GM19193 (cell line): ENCODE data around the gene DNLZ.

Experiments
- POLR2A ChIP-seq: IDR thresholded peaks from 4 replicates; pipeline ENCODE4 v1.6.1; 2011; ENCODE audit not compliant: insufficient read depth, insufficient read length; ENCODE audit errors: extremely low read depth

Gene DNLZ

GRCh38 chr9:136386018-136386417, 22.5 kb upstream of the DNLZ start:
- TF ChIP-seq POLR2A = no peak

GRCh38 chr9:136385015-136385414, 21.5 kb upstream of the DNLZ start:
- no peak for TF ChIP-seq POLR2A

GRCh38 chr9:136383436-136383835, 19.9 kb upstream of the DNLZ start:
- no peak for TF ChIP-seq POLR2A

DNA sequence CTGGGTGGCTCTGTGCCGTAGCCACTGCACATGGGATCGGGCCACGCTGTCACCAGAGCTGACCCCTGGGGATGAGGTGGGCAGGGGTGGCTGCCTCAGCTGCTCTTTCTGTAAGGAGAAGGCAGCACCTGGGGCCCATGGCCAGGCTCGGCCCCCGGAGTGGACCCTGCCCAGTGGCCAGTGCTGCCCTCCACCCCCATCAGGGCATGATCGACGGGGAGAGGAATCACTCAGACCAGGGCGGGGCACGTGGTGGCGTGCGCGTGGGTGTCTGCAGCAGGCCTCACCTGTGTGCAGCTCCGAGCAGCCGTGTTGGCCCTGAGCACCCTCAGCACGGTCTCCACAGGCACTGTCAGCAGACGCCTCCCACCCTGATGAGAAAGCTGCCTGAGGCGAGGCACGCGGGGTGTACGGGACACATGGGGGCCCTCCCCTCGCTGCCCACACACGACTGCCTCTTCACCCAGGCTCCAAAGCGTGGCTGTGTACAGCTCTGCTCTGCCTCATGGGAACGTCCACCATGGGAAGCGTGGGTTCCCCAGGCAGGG, 18.5 kb upstream of the DNLZ start:
- no peak for TF ChIP-seq POLR2A

GRCh38 chr9:136381311-136381710, 17.8 kb upstream of the DNLZ start:
- no peak for TF ChIP-seq POLR2A

DNA sequence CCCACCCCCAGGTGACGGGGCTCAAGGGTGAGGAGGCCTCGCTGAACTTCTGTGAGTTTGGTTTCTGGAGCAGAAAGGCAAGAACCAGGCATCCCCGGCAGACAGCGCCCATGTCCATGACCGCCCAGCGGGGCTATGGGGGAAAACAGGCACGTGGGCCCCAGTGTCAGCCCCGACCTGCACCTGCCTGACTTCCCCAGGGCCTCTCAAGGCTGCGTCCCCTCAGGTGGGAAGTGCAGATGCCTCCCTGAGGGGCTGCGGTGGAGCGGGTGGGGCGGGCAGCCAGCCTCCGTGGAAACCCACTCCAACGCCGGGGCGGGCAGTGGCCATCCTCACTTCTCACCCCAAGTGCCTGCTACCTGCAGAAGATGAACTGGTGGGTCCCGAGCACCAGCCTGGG, 16.8 kb upstream of the DNLZ start:
- no peak for TF ChIP-seq POLR2A

DNA sequence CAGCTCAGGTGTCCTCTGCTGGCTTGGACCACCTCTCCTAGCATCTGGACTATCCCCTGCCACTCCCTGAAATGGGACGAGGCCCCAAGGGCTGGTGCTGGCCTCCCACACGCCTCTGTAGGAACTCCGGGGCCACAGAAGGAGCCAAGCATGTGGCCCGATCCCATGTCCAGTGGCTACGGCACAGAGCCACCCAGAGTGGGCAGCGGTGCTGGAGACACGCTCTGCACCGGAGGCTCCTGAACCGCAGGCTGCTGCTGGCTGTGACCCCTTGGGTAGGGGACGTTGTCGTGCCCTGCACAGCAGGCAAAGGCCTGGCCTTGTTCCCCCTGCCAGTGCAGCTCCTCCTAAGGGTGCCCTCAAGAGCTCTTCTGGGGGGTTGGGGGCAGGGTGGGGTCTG, 16.3 kb upstream of the DNLZ start:
- no peak for TF ChIP-seq POLR2A

GRCh38 chr9:136379401-136379800, 15.9 kb upstream of the DNLZ start:
- TF ChIP-seq POLR2A = no peak

- no peak for TF ChIP-seq POLR2A
These were observed 15.4 kb upstream of the DNLZ start for GRCh38 chr9:136379003-136379287.

DNA sequence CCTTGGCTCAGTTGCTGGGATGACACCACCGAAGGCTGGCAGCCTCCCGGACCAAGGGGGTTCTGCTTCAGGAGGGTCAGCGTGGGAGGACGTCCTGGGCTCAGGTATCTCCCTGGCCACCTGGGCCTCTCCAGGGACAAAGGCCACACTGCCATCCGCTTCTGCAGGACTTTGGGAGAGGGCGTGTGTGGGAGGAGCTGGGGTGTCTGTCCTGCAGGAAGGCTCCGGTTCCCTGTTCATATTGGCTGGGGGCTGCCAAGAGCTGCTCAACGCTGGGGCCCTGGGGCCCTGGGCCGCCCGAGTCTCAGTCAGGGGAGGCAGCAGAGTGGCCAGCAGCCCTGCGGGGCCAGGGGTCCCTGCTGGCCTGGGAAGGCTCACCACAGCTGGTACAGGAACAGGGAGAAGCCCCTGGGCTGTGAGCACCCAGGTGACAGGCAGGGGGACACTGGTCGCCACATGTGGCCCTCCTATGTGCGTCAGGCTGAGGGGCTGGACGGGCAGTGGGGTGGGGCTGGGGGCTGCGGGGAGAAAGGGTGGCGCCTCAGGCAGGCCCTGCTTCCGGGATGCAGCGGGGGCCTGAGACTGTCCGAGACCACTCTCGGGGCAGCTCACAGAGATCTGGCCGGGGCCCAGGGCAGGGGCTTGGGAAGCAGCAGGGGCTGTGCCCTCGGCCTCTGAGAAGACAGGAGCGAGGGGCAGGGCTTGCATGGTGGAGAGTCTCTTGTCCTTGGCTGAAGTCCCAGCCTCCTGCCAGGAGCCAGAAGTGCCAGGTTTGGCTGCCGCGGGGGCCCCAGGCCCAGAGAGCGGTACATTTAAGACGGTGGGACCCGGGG, 14.8 kb upstream of the DNLZ start:
- no peak for TF ChIP-seq POLR2A

GRCh38 chr9:136377341-136378169, 14.0 kb upstream of the DNLZ start:
- TF ChIP-seq POLR2A = no peak

DNA sequence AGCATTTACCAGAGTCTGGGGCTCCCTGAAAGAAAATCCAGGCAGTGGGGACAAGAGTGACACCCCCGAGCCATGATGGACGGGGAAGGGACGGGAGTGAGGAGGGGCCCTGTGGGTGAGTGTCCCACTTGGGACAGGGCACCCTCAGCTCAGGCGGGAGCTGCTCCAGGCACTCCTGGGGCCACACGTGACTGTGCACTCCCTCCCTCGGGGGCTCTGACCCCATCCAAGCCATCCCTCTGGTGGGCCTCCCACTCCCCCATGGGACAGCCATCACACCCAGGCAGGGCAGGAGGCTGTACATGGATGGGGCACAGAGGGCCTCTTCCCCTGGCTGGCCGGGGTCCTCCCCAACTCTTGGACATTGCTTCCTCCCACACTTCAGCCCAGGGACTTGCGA, 12.9 kb upstream of the DNLZ start:
- no peak for TF ChIP-seq POLR2A

DNA sequence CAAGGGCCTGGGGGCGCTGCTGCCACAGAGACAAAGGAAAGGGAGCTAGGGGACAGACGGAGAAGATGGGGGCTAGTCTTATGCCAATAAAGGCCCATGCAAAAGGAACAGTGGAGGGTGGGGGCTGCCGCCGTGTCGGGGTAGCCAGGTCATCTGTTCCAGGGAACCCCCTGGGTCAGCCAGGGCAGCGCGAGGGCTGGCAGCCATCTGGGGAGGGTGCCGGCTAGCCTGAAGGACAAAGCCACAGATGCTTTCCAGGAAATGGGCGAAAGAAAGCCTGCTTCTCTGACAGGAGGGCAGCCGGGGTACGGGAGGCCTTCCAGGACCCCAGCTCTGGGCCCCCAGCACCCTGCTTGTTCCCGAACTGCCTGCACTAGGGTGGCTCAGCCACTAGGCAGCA, 11.6 kb upstream of the DNLZ start:
- TF ChIP-seq POLR2A = no peak

- TF ChIP-seq POLR2A = no peak
These were observed 10.6 kb upstream of the DNLZ start for GRCh38 chr9:136374183-136374575.

GRCh38 chr9:136373300-136374182, 10.0 kb upstream of the DNLZ start, which contains the start of gene CARD9:
TSS of gene CARD9 (minus strand) at chr9:136373669. CDS start at chr9:136372078, 1,591 bp downstream.
- TF ChIP-seq POLR2A = no peak
